ENCODE results near the gene SCMH1.

Gene SCMH1

GRCh38 chr1:40979241-40980067 lies 262.7 kb downstream of the SCMH1 start, which contains the start of gene CTPS1 (continued):
- TF ChIP-seq ZSCAN5A (tag by site-specific recombination; IDR thresholded peaks at IDR 0.05) (peak; percentile 35; the same call in 1 of the 2 replicates), SCRT2 (tag by site-specific recombination; IDR thresholded peaks at IDR 0.05) (peak; percentile 15; the same call in 1 of the 2 replicates), ZNF121 (tag by site-specific recombination; IDR thresholded peaks at IDR 0.05) (0 out of 2 replicates have a peak, but pooled peaks have one; percentile 31), ZNF266 (tag by site-specific recombination; IDR thresholded peaks at IDR 0.05; ENCODE audit: low read depth) (no peak), ZNF169 (tag by site-specific recombination; IDR thresholded peaks at IDR 0.05) (no peak), ZNF623 (tag by site-specific recombination; IDR thresholded peaks at IDR 0.05) (no peak), SETDB1 (IDR thresholded peaks at IDR 0.05; ENCODE audit: insufficient read length, low read length) (peak; percentile 24), ZNF350 (tag by site-specific recombination; IDR thresholded peaks at IDR 0.05) (no peak), KLF1 (tag by site-specific recombination; IDR thresholded peaks at IDR 0.05) (peak; percentile 66; the same call in 1 of the 2 replicates), ZNF157 (tag by site-specific recombination; IDR thresholded peaks at IDR 0.05) (no peak), ZBTB26 (tag by site-specific recombination; optimal IDR thresholded peaks at IDR 0.05) (peak; percentile 95), ZNF311 (tag by site-specific recombination; IDR thresholded peaks at IDR 0.05; ENCODE audit: borderline replicate concordance) (no peak), SP3 (tag by site-specific recombination; IDR thresholded peaks at IDR 0.05) (peak; percentile 73), ZNF596 (tag by site-specific recombination; IDR thresholded peaks at IDR 0.05) (no peak), ZNF777 (tag by site-specific recombination; IDR thresholded peaks at IDR 0.05; ENCODE audit: borderline replicate concordance) (peak; percentile 36; the same call in 1 of the 2 replicates), ZNF514 (tag by site-specific recombination; IDR thresholded peaks at IDR 0.05) (no peak), ZNF629 (tag by site-specific recombination; IDR thresholded peaks at IDR 0.05) (peak; percentile 50; the same call in 1 of the 2 replicates), ZNF426 (tag by site-specific recombination; IDR thresholded peaks at IDR 0.05) (no peak), ZNF776 (tag by site-specific recombination; IDR thresholded peaks at IDR 0.05; ENCODE audit: borderline replicate concordance) (no peak), KLF7 (tag by site-specific recombination; IDR thresholded peaks at IDR 0.05; ENCODE audit: borderline replicate concordance) (peak; percentile 77; the same call in 1 of the 2 replicates), PRDM2 (tag by site-specific recombination; IDR thresholded peaks at IDR 0.05; ENCODE audit: borderline replicate concordance) (peak; percentile 55; the same call in 1 of the 2 replicates), ZSCAN4 (tag by site-specific recombination; IDR thresholded peaks at IDR 0.05) (peak; percentile 29; the same call in 1 of the 2 replicates), KLF16 (tag by site-specific recombination; IDR thresholded peaks at IDR 0.05) (0 out of 2 replicates have a peak, but pooled peaks have one; percentile 56), ZNF174 (tag by site-specific recombination; IDR thresholded peaks at IDR 0.05) (no peak), ZNF404 (tag by site-specific recombination; IDR thresholded peaks at IDR 0.05) (no peak), ZNF837 (tag by site-specific recombination; IDR thresholded peaks at IDR 0.05) (no peak), ZBTB17 (tag by site-specific recombination; IDR thresholded peaks at IDR 0.05) (peak; percentile 79), ZNF18 (tag by site-specific recombination; IDR thresholded peaks at IDR 0.05) (no peak), ZNF211 (tag by site-specific recombination; IDR thresholded peaks at IDR 0.05; ENCODE audit: low read depth) (no peak)
